Esophagus squamous epithelium (tissue), 5 donors: ENCODE results near the gene CELA2B. TPM values are rescaled to one million over a fixed set of nuclear protein-coding genes. Genes with fewer than 3 reads are reported as not detected.

Source experiments
- DNase-seq: peaks from one replicate; lab custom pipeline; 2025; lab: John Stamatoyannopoulos, UW
- H3K27ac ChIP-seq, 4 donors: fragments of 200-600 bp; sonication (generic); one replicate each; pipeline ENCODE4 v1.5.1; 2016 to 2019; ENCODE audit warnings: mild to moderate bottlenecking in 1 of 4
- H3K27me3 ChIP-seq, 4 donors: fragments of 200-600 bp; sonication (generic); 1 replicate in 3 of 4; 2 replicates in 1 of 4; pipeline versions ENCODE4 v1.5.1 to v1.6.0; 2017 to 2021; ENCODE audit warnings: antibody characterized with exemption in 1 of 4
- H3K36me3 ChIP-seq, 3 donors: fragments of 200-600 bp; sonication (generic); one replicate each; pipeline ENCODE4 v1.5.1; 2016 to 2019
- H3K4me1 ChIP-seq, 3 donors: fragments of 200-600 bp; sonication (generic); one replicate each; pipeline ENCODE4 v1.5.1; 2017 to 2019
- H3K4me3 ChIP-seq, 4 donors: fragments of 200-600 bp; sonication (generic); 1 replicate in 3 of 4; 2 replicates in 1 of 4; pipeline ENCODE4 v1.5.1; 2016 to 2019; ENCODE audit warnings: mild to moderate bottlenecking in 2 of 4, moderate library complexity in 1 of 4
- H3K9me3 ChIP-seq, 3 donors: fragments of 200-600 bp; sonication (generic); one replicate each; pipeline ENCODE4 v1.5.1; 2016 to 2019
- POLR2A ChIP-seq, 4 donors: fragments of 450-650 bp; IDR thresholded peaks; one replicate each; pipeline ENCODE4 v1.6.1; 2017; ENCODE audit warnings: antibody characterized with exemption in 4 of 4, mild to moderate bottlenecking in 4 of 4, moderate library complexity in 3 of 4
- WGBS, 2 donors: methylation state at CpG; one replicate each; pipeline ENCODE4 v1.1.5; 2018; 5-methylcytosine and 5-hydroxymethylcytosine counted together
- intact Hi-C: fragments of 100-400 bp; cut with DNase I; formaldehyde crosslinking; loops from one replicate; pipeline ENCODE4 v1.15.0; 2022
- total RNA-seq, 4 donors: library from RNA; depleted of rRNA; stranded (reverse); fragments of >200 nt; gene quantifications; one replicate each; pipeline ENCODE4 v1.1.0, GENCODE V29; 2016
- TF ChIP-seq, protein P1 (sequence below), 6 experiments: fragments of 450-650 bp in 4 of 6; fragments of 200-600 bp in 2 of 6; sonication (generic) in 2 of 6; IDR thresholded peaks; one replicate each; pipeline ENCODE4 v1.5.1; 2016 to 2019; ENCODE audit warnings: antibody characterized with exemption in 6 of 6, mild to moderate bottlenecking in 4 of 6, moderate library complexity in 4 of 6
- donor health status: DM: yes; HTN: yes; CAD: no.

Gene CELA2B
- total RNA-seq, 4 donors from 2014 or later, result not detected

DNA sequence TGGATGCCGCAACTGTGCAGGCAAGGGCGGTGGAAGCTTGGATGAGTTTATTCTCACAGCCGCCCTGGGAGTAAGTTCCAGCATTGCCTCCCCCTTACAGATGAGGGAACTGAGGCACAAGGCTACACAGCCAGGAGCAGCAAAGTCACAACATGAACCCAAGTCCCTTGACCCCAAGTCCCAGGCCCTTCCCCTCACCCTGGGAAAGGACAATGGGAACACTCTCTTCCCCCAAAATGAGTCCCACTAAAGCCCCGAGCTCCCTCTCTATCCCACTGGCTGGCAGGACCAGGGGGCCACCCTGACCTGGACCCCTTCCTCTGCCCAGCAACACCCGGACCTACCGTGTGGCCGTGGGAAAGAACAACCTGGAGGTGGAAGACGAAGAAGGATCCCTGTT, 33.8 kb upstream of the CELA2B start:
- DNase-seq, result no peak

DNA sequence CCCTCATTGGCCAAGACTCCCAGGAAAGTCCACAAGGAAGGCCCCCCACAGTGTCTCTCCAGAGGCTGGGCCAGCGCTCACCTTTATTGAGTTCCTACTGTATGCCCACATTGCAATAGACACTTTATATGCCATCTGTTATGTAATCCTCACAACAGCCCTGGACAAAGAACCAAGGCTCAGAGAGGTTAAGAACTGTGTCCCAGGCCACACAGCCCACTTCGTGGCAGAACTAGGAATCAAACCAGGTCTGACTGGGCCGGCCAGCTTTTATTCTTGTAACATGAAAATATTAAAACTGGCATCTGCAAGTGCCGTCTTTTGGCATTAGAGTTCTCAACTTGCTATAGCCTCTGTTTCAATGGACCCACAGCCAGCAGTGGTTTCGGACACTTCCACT, 33.1 kb upstream of the CELA2B start:
- no peaks in the 10 kb centered on the region for H3K9me3 ChIP-seq
- H3K4me1 ChIP-seq, result no peaks in the 10 kb centered on the region
- WGBS, 2 donors, result 81 to 84% methylated on average over 5 of the region's 5 CpGs

More for the DNA sequence above, 33.8 kb upstream of the CELA2B start:
- WGBS, 2 donors, result 85 to 86% methylated on average over 5 to 7 of the region's 8 CpGs
- Histone ChIP-seq H3K36me3 (no peaks in the 10 kb centered on the region), H3K9me3 (no peaks in the 10 kb centered on the region), H3K4me3 (no peak overlapping the region), H3K4me1 (no peaks in the 10 kb centered on the region), H3K27me3 (peaks cover 0 to 12% (median 0%) of the 10 kb centered on the region in 4 donors), H3K27ac (no peak overlapping the region)
- no peak for TF ChIP-seq POLR2A (IDR thresholded peaks at IDR 0.05)
- TF ChIP-seq, protein P1, sequence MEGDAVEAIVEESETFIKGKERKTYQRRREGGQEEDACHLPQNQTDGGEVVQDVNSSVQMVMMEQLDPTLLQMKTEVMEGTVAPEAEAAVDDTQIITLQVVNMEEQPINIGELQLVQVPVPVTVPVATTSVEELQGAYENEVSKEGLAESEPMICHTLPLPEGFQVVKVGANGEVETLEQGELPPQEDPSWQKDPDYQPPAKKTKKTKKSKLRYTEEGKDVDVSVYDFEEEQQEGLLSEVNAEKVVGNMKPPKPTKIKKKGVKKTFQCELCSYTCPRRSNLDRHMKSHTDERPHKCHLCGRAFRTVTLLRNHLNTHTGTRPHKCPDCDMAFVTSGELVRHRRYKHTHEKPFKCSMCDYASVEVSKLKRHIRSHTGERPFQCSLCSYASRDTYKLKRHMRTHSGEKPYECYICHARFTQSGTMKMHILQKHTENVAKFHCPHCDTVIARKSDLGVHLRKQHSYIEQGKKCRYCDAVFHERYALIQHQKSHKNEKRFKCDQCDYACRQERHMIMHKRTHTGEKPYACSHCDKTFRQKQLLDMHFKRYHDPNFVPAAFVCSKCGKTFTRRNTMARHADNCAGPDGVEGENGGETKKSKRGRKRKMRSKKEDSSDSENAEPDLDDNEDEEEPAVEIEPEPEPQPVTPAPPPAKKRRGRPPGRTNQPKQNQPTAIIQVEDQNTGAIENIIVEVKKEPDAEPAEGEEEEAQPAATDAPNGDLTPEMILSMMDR (IDR thresholded peaks at IDR 0.05), result no peak
- intact Hi-C loops, result no loop called here

DNA sequence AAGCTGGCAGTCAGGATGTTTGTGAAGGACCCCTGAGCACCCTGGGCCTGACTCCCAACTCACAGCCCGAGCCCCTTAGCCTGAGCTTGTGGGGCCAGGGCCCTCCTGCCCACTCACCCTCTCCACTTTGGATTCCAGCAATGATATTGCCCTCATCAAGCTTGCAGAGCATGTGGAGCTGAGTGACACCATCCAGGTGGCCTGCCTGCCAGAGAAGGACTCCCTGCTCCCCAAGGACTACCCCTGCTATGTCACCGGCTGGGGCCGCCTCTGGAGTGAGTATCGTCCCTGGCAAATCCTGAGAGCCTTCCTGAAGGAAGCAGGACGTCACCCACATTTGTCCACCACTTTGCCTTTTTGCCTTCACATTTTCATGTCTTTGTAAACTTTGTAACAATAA, 32.6 kb upstream of the CELA2B start:
- 73 to 75% methylated on average over 3 to 4 of the region's 5 CpGs for WGBS, 2 donors
- intact Hi-C loops, result no loop called here
- Histone ChIP-seq H3K4me3 (no peak overlapping the region), H3K27ac (no peak overlapping the region), H3K36me3 (no peaks in the 10 kb centered on the region), H3K9me3 (no peaks in the 10 kb centered on the region), H3K4me1 (no peaks in the 10 kb centered on the region), H3K27me3 (peaks cover 0 to 17% (median 0%) of the 10 kb centered on the region in 4 donors)
- TF ChIP-seq, protein P1 (IDR thresholded peaks at IDR 0.05), result no peak
- no peak for TF ChIP-seq POLR2A (IDR thresholded peaks at IDR 0.05)
- no peak for DNase-seq

More for the DNA sequence above, 33.1 kb upstream of the CELA2B start:
- no peaks in the 10 kb centered on the region for H3K36me3 ChIP-seq
- H3K27me3 ChIP-seq, result peaks cover 0 to 16% (median 0%) of the 10 kb centered on the region in 4 donors
- intact Hi-C loops, result no loop called here
- no peak for DNase-seq
- H3K27ac ChIP-seq, result no peak overlapping the region
- TF ChIP-seq, protein P1 (IDR thresholded peaks at IDR 0.05), result no peak
- no peak for TF ChIP-seq POLR2A (IDR thresholded peaks at IDR 0.05)
- no peak overlapping the region for H3K4me3 ChIP-seq

DNA sequence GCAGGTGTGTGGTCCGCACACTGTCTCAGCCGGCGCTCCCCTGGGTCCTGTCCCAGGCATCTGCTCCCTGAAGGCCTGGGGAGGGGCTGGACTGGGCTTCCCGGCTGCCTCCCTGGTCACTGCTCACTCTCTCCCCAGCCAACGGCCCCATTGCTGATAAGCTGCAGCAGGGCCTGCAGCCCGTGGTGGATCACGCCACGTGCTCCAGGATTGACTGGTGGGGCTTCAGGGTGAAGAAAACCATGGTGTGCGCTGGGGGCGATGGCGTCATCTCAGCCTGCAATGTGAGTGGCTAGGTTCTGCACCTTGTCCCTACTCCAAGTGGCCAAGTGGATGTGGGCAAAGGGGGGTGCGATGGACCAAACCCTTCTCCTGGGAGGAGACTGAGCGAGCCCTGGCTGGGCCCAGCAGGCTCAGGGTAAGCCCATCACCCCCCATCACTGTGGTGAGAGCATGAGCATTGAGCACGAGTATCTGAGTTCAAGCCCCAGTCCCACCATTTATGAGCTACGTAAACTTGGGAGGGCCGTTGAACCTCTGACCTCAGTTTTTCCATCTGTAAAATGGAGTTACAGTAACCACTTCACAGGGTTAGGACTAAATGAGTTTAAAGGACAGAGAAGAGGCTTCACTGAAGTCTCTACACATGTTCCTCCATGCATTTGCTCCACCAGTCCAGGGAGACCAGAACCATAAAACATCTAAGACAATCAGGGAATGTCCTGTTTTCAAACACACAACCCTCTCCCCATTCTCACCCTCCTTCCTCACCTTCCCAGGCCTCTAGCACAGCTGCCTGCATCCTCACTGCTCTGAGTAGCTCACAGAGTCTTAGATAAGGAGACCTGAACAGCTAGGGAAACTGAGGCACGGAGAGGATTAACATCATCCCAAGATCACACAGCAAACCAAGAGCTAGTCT, 31.2 kb upstream of the CELA2B start:
- 84 to 85% methylated on average over 5 to 6 of the region's 17 CpGs for WGBS, 2 donors
- Histone ChIP-seq H3K4me3 (no peak overlapping the region), H3K4me1 (no peaks in the 10 kb centered on the region), H3K27me3 (peaks cover 0 to 17% (median 0%) of the 10 kb centered on the region in 4 donors), H3K27ac (no peak overlapping the region), H3K36me3 (no peaks in the 10 kb centered on the region), H3K9me3 (no peaks in the 10 kb centered on the region)
- intact Hi-C loops, result no loop called here
- no peak for DNase-seq
- TF ChIP-seq, protein P1 (IDR thresholded peaks at IDR 0.05), result no peak
- TF ChIP-seq POLR2A (IDR thresholded peaks at IDR 0.05), result no peak
